ENCODE data around the gene NANOS3.

NANOS3 gene

GRCh38 chr19:13864667-13865570 is 12.0 kb upstream of the NANOS3 start:
- no peak for DNase-seq

DNA sequence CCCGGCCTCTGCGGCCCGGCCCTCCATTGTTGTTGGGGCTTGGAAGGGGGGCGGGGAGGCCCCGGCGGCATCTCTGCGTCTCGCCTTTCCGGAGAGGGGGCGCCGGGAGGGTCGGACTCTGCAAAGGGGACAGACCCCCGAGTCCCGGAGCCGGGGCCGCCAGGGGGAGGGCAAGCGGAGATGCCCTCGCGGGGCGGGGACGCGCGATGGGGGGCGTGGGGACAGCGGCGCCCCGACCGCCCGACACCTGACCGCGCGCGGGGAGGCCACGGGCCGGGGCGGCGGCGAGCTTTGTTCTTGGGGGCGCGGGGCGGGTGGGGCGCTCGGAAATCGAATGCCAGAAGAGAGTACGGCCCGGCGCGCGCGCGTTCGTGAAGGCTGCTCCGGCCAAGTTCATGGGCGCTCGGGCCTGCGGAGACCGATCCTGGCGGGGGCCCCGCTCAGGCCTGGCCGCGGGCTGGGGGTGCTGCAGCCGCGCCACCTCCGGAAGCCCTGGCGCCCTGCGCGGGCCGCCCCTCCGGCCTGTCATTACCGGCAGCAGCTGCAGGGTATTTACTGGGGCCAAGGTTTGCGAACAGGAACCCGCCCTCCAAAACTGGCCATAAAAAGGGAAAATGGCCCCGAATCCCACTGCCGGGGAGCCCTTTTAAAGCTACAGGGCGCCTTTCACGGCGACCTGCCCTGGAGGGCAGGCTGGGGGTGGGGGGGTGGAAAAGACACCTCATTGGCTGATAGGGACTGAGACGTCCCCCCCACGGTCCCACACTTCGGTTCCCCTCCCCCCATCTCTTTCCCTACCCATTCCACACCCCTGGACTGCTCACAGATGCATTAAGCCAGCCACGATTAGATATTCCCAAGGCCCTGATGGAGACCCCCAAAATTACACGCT is 11.1 kb upstream of the NANOS3 start:
- DNase-seq = no peak

DNA sequence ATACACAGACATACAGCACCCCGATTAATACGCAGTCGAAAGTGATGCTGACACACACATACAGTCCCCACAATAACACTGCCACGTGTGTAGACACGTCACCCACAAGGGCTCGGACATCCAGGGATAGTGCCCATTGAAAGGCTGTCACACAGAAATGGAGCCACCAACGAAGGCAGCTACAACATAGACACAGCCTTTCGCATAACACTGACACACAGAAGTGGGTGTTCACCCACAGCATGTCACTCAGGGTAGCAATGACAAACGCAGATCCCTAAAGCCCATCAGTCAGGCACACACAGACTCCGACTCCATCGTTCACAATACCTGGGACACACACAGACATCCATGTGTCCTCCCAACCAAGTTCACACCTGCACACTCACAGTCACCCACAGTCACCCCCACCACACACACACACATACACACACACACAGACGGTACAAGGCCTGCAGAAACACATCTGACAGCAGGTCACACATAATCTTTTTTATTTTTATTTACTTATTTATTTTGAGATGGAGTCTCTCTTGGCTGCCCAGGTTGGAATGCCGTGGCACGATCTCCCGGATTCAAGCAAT is 10.4 kb upstream of the NANOS3 start:
- DNase-seq = no peak

DNA sequence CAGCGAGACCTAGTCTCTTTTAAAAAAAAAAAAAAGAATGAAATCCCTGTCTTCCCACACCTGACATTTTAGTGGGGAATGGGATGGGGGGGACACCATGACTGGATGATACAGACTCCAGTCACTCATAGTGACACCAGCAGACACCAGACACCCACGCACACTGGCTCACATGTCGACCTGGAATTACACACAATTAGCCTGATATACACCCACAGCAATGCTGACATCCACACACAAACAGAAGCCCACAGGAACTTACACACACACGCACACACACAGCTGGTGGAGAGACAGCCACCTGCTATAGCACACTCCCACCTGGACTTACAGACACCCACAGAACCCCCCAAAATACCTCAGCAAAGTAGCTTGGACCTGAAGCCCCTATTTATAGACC is 8.3 kb upstream of the NANOS3 start:
- DNase-seq = no peak

DNA sequence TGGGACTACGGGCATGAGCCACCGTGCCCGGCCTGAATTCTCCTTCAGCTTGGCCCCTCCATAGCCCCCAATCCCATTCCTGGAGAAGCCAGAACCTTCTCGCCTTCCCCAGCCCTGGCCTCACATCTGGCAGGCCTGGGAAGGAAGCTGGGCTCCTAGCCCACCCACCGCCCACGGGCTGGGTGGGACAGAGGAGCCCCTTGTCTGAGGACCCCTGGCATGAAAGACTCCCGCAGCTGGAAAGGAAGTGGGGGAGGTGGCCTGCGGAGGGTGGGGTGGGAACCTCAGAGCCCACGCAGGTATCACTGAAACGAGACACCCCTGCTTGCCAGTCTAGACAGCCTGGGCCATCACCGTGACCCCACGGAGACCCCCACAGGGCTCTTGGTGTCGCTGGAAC is 7.7 kb upstream of the NANOS3 start:
- DNase-seq = no peak

GRCh38 chr19:13870873-13871272 is 6.1 kb upstream of the NANOS3 start:
- DNase-seq = no peak

GRCh38 chr19:13872339-13872694 is 4.6 kb upstream of the NANOS3 start:
- no peak for DNase-seq

- no peak for DNase-seq
These were observed 4.1 kb upstream of the NANOS3 start for GRCh38 chr19:13872695-13873389.

DNA sequence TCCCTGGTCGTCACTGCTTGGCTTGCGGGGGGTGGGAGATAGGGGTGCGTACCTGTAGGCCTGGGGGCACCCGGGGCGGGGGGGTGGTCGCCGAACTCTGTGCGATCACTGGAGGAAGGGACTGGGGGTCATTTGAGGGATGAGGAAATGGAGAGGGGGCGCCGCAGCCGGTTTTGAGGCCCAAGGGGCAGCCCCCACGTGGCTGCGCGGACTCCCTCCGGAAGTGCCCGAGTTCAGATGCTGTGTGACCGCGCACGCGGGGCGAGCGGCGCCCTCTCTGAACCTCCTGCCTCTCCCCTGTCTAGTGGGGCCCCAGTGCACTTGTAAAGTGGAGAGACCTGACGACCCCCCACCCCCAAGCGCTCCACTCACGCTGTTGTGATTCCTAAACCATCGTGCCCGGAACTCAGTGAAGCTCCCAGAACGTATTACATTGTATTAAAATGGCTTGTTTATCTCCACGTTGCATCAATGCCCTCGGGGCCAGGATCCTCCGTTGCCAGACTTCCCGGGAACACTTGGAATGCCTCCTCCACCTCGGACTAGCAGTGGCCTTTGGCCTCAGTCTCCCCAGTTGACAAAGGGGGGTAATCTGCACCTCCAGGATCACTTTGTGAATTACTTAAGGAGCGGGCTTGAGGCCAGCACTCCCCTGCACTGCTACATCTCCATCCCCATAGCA is 3.0 kb upstream of the NANOS3 start:
- DNase-seq = no peak

DNA sequence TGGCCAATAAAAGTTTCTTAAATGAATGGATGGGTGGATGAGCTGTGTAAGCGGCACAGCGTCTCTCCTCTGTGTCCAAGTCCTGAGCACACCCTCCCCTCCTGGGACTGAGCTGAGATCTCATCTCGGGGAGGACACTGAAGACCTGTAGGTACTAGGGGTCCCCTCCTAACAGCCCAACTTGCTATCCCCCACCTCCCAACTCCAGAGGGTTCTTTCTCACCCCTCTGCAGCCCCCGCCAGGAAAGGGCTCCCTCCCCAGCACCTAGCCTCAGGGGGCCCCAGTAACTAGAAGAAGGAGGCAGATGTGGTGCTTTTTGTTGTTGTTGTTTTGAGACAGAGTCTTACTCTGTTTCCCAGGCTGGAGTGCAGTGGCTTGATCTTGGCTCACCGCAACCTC is 1.1 kb upstream of the NANOS3 start:
- DNase-seq = no peak

DNA sequence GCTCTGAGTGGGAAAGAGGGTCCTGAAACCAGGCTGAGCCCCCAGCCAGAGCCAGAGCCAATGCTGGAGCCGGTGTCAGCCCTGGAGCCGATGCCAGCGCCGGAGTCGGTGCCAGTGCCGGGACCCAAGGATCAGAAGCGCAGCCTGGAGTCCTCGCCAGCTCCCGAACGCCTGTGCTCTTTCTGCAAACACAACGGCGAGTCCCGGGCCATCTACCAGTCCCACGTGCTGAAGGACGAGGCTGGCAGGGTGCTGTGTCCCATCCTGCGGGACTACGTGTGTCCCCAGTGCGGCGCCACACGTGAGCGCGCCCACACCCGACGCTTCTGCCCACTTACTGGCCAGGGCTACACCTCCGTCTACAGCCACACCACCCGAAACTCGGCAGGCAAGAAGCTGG is 369 bp downstream of the NANOS3 start:
- no peak for DNase-seq

DNA sequence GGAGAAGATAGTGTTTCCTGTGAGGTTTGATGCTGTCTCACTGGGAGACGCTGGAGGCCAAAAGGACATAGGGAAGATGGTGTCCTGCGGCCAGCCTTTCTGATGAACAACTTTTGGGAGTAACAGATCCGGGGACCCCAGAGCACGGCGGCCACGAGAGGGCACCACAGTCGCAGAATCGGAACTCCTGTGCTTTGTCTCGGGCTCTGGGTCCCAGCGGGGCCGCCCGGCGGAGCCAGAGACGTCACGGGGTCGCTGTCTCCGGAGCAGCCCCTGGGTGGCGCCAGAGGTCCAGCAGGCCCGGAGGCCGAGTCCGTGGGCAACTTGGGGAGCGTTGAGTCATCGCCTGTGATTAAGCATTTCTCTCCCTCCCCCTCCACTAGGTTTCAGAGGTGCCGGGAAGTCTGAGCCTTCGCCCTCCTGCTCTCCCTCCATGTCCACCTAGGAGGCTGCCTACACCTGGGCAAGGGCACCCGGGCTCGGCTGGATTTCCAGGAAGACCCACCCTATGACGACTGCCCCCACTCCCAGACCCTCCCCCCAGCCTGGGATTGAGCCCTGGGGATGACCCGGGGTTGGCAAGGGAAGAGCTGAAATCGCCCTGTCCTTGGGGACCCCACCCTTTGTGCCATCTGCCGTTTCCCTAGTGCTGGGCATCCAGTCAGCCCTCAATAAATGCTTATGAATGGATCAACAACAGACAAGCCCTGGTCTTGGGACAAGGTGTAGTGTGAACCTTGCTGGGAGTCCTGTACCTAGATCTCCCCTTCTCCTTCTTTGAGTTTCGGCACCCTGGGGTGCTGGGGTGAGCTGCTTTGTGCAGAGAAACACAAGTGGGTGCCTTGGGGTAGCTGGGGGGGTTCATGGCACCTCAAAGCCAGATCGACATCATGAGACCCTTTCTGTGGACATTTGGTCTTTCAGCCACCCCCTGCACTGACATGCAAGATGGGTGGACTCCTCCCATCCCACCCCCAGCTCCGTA is 3.4 kb downstream of the NANOS3 start:
- DNase-seq = peak; percentile 95

- DNase-seq = peak; percentile 24
These were observed 4.3 kb downstream of the NANOS3 start for GRCh38 chr19:13881251-13881691.

DNA sequence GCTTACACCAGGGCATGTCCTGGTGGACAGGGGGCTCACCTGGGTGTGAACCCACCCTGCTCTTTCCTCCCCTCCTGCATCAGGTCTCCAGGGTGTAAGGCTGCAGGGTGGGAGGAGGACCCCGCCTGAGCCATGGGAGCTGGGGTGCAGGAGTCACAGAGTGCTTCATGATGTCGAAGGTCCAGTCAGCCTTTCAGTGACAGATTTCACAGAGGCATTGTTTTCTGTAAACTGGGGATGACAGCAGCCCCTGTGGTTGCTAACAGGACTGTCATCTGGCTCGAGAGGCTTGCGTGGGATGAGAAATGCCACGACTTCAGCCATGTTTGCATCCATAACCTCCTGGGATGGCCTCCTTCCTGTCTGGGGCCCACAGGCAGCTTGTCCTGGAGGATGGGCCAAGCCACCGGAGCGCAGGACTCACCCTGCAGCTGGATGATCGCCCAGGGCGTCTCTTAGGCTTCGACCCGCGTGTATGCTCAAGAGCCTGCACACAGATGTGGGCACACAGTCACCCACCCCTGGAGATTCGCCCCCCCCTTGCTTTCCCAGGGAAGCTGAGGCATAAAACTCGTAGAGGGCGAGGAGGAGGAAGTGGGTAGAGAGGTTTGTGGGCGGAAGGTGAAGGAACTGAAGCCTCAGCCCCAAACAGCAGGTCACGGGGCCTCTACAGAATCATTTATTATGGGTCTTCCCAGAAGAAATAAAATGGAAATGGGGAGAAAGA is 4.9 kb downstream of the NANOS3 start:
- DNase-seq = peak; percentile 54

DNA sequence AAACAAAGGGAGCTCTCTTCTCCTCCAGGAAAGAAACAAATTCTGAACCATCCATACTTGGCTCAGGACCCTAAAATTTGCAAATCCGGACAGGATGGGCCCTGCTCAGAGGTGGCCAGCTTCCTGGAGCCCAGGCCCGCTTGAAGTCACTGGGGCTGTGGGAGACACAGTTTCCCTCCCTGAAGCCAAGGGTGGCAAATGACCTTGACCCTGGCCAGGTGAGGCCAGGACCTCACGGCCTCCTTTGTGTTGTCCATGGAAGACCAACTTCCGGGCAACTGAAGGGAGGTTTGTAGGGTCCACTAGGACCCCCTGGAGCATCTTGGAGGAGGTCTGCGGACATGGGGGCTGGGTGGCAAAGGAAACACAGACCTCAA is 5.5 kb downstream of the NANOS3 start:
- DNase-seq = no peak

DNA sequence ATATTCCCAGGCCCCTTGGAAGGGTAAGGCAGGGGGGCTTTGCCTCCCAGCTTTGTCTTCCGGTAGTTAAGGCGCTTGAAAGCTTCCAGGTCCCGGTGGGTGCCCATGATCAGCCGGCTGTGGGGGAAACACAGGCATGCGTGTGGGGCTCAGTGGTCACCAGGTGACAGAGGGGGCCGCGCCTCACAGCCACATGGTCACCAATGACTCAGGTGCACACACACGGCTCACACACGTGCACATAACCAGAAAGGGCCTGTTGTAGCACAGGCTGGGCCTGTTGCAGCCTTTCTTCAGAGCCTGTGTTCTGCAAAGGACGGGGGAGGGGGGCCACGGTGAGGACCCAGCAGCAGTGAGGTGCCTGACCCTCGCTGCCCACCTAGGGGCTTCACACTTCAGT is 5.9 kb downstream of the NANOS3 start:
- no peak for DNase-seq

GRCh38 chr19:13883516-13884064 is 6.7 kb downstream of the NANOS3 start:
- no peak for DNase-seq

GRCh38 chr19:13884726-13885591 is 8.0 kb downstream of the NANOS3 start:
- no peak for DNase-seq

DNA sequence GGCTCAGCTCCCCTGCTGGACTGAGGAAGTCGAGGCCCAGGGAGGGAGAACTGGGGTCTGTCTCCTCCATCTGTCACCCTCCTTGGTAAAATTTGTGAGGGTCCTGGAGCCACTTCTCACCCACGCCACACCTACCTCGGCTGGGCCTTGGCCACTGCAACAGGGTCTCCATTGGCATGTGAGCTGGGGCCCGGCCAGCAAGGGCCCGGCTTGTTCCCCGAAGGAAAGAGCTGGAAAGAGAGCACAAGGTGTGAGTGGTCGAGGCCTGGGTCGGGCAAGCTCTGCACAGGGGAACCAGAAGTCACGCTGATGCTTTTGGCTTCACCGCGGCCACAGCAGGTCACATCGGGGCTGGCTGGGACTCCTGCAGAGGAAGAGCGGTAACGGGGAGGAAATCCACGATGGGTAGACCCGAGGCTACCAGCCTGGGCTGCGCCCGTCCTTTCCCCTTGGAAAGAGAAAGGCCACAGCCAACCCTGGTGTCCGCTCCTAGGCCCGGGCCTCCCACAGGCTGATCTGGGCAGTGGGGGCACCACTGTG is 9.0 kb downstream of the NANOS3 start:
- DNase-seq = no peak

Data from fibroblast of skin of right quadriceps (primary cell).